Pancreas (tissue), 10 donors: ENCODE measurements around the gene SMURF1. TPM values are rescaled to one million over a fixed set of nuclear protein-coding genes. Genes with fewer than 3 reads are reported as not detected.

Source experiments
- ATAC-seq, 4 donors: fragments of 200-7000 bp; cut with Tn5 transposase; one replicate each; pipeline versions ENCODE4 v1.8.0 to v1.9.1; 2020; ENCODE audit warnings: mild to moderate bottlenecking in 4 of 4, moderate library complexity in 4 of 4
- DNase-seq, 6 donors: peaks; one replicate each; pipeline ENCODE4 v3.0.0-alpha.2; 2020
- FAIRE-seq: peaks from 2 replicates; lab custom pipeline; 2012; peaks lifted over from hg19 to GRCh38; lab: Jason Lieb, UNC
- H3K27ac ChIP-seq, 4 donors: fragments of 200-600 bp; sonication (generic); 1 replicate in 3 of 4; 2 replicates in 1 of 4; pipeline versions ENCODE4 v1.5.0 to v1.8.0; 2020
- H3K27me3 ChIP-seq, 4 donors: fragments of 200-600 bp; one replicate each; pipeline ENCODE4 v1.8.0; 2021
- H3K36me3 ChIP-seq, 3 donors: fragments of 200-600 bp; sonication (generic) in 1 of 3; one replicate each; pipeline versions ENCODE4 v1.5.0 to v1.8.0; 2020 to 2021
- H3K4me1 ChIP-seq, 3 donors: fragments of 200-600 bp; one replicate each; pipeline ENCODE4 v1.8.0; 2021
- H3K4me3 ChIP-seq, 4 donors: fragments of 200-600 bp; sonication (generic) in 2 of 4; one replicate each; pipeline versions ENCODE4 v1.5.0 to v1.8.0; 2020 to 2021
- H3K9me3 ChIP-seq, 4 donors: fragments of 200-600 bp; one replicate each; pipeline ENCODE4 v1.8.0; 2021
- CTCF ChIP-seq, 4 donors: fragments of 200-600 bp; sonication (generic) in 3 of 4; IDR thresholded peaks; one replicate each; pipeline versions ENCODE4 v1.5.0 to v1.8.0; 2021; ENCODE audit warnings: antibody characterized with exemption in 4 of 4
- WGBS, 2 donors: extraction: QIAGEN DNeasy Blood & Tissue Kit; methylation state at CpG; one replicate each; pipeline ENCODE4 v1.1.7; 2013; 5-methylcytosine and 5-hydroxymethylcytosine counted together
- intact Hi-C, 3 donors: fragments of 100-400 bp; cut with DNase I; formaldehyde crosslinking; loops; one replicate each; pipeline versions ENCODE4 v1.11.1 to v1.14.2; 2022
- polyA plus RNA-seq, 2 donors: library from polyadenylated mRNA; stranded (reverse); fragments of 200-250 nt; gene quantifications; one replicate each; pipeline ENCODE4 v1.2.3, GENCODE V29; 2013
- total RNA-seq, 6 donors: library from RNA; stranded (reverse); fragmentation: NEBNext Ultra II Directional in 4 of 6; extraction: Animal tissue kit (Norgen Biotek cat#: 25700) in 4 of 6; gene quantifications; one replicate each; pipeline versions ENCODE4 v1.2.1 to v1.2.4, GENCODE V29; 2021 to 2023
- donor health status: healthy with polysubstance abuse.
- donor health status: DM: no; HTN: no; CAD: no; lungs with moderate emphysema.
- donor health status: DM: no; HTN: no; CAD: no.
- donor health status: control.
- donor health status: control.
- donor health status: Bipolar disorder and iron deficiency.
- donor health status: DM: yes; HTN: yes; CAD: no.
- donor health status: DM: no; HTN: no; CAD: no.
- donor health status: DM: no; HTN: no; CAD: no.
- donor health status: DM: yes; HTN: yes; CAD: no.

SMURF1 gene
- total and polyA plus RNA-seq, 8 donors: 7.6 to 22.7 (median 14.1) TPM

- intact Hi-C loops: no loop called here
- FAIRE-seq (no peak), DNase-seq (no peak), ATAC-seq (no peak)
- no peak overlapping the region for H3K4me3 ChIP-seq
- no peaks in the 10 kb centered on the region for H3K36me3 ChIP-seq
- TF ChIP-seq CTCF (IDR thresholded peaks at IDR 0.05): no peak
- peaks cover 6 to 13% (median 12%) of the 10 kb centered on the region in 3 donors for H3K4me1 ChIP-seq
- 93 to 95% methylated on average over 10 of the region's 10 CpGs for WGBS, 2 donors
- no peaks in the 10 kb centered on the region for H3K9me3 ChIP-seq
- H3K27ac ChIP-seq: no peak overlapping the region
- no peaks in the 10 kb centered on the region for H3K27me3 ChIP-seq
Observed at GRCh38 chr7:99076615-99077014, 67.3 kb downstream of the SMURF1 start.

DNA sequence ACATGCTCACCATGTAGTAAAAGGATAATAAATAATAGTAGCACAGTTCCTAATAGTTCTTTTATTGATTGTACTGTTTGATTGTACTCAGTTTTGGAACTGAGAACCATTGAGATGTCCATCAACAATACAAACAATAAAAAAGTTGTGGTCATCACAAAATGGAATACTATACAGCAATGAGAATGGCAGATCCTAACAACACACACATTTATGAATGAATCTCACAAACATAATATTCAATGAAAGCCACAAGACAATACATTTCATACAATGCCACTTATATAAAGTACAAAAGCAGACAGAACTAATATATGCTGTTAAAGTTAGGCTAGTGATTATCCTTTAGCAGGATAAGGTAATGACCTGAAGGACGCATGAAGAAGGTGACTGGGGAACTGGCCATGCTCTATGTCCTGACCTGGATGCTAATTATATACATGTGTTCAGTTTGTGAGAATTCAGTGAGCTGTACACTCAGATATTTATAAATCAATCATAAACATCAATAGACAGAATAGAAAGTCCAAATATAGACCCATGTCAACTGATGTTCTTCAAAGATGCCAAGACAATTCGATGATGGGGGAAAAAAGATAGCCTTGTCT is 70.0 kb downstream of the SMURF1 start:
- ATAC-seq: no peak
- no peak overlapping the region for H3K4me3 ChIP-seq
- H3K36me3 ChIP-seq: no peaks in the 10 kb centered on the region
- FAIRE-seq: no peak
- H3K27me3 ChIP-seq: no peaks in the 10 kb centered on the region
- TF ChIP-seq CTCF (IDR thresholded peaks at IDR 0.05): no peak
- 87 to 89% methylated on average over 2 of the region's 2 CpGs for WGBS, 2 donors
- H3K27ac ChIP-seq: no peak overlapping the region
- H3K4me1 ChIP-seq: peaks cover 0 to 7% (median 5%) of the 10 kb centered on the region in 3 donors
- no peaks in the 10 kb centered on the region for H3K9me3 ChIP-seq
- intact Hi-C loops: no loop called here
- DNase-seq: no peak

DNA sequence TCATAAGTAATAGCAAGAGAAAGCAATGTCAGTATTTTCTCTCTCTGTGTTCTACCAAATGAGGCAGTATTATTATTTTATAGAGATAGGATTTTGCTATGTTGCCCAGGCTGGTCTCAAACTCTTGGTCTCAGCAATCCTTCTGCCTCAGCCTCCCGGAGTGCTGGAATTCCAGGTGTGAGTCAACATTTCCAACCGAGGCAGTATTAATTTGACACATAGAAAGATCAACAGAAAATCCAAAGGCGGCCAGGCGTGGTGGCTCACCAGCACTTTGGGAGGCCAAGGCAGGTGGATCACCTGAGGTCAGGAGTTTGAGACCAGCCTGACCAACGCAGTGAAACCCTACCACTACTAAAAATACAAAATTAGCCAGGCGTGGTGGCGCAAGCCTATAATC is 71.8 kb downstream of the SMURF1 start:
- Histone ChIP-seq H3K27ac (no peak overlapping the region), H3K27me3 (no peaks in the 10 kb centered on the region), H3K4me1 (peaks cover 0 to 7% (median 5%) of the 10 kb centered on the region in 3 donors), H3K36me3 (no peaks in the 10 kb centered on the region), H3K9me3 (no peaks in the 10 kb centered on the region), H3K4me3 (no peak overlapping the region)
- TF ChIP-seq CTCF (IDR thresholded peaks at IDR 0.05): no peak
- FAIRE-seq (no peak), ATAC-seq (no peak), DNase-seq (no peak)
- WGBS, 2 donors: 92 to 93% methylated on average over 7 of the region's 7 CpGs
- intact Hi-C loops: no loop called here

DNA sequence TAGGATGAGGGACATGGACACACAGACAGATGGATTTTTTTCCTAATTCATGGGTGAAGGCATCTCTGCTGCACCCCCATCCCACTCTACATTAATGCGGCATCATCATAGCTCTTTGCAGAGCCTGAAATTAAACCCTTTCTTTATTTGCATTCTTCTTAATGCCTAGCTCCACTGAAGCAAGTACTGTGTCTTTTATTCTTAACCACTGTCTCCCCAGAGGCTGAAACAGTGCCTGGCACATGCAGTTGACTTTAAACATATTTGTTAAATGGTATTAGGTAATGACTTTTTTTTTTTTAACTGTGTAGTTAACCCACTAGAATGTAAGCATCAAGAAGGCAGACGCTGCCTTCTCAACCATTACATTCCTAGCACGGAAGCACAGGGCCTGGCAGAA is 73.5 kb downstream of the SMURF1 start:
- no peak for ATAC-seq
- H3K27ac ChIP-seq: no peak overlapping the region
- WGBS, 2 donors: 91 to 92% methylated on average over 3 of the region's 3 CpGs
- H3K9me3 ChIP-seq: no peaks in the 10 kb centered on the region
- intact Hi-C loops: no loop called here
- FAIRE-seq: no peak
- no peaks in the 10 kb centered on the region for H3K36me3 ChIP-seq
- no peak overlapping the region for H3K4me3 ChIP-seq
- no peak for TF ChIP-seq CTCF (IDR thresholded peaks at IDR 0.05)
- peaks cover 0 to 7% (median 6%) of the 10 kb centered on the region in 3 donors for H3K4me1 ChIP-seq
- no peaks in the 10 kb centered on the region for H3K27me3 ChIP-seq
- no peak for DNase-seq

DNA sequence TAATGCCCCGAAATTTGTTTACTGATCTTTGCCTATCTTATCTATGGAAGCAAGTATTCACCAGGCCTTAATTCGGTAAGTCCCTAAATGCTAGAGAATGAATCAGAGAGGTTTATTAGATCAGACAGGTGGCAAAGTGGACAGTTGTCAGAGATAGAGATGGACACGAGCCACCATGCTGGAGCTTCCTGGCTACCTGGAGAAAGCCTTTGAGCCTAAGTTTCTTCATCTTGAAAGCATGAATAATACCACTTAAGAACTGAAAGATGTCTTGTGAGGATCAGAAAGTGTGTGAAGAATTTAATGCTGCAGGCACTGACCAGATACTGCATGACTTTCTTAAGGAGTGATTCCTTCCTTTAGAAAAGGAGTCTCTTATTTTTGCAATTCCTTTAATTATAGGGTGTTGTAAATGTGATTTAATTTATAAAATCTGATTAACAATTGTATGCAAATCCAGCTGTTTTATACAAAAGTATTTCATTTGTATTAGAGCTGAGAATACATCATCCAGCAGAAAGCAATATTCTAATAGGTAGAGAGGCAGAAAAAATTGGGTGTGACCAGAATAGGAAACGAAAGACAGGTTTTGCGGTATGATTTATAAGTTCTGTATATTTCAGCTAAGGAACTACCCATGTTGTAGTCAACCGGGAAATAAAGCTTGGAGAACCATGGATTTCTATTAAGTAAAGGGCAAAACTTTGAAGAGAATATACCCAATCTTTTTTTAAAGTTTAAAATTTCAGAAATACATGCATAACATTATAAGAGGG is 82.7 kb downstream of the SMURF1 start:
- Histone ChIP-seq H3K36me3 (peaks cover 0 to 6% (median 4%) of the 10 kb centered on the region in 3 donors), H3K4me3 (no peak overlapping the region), H3K27ac (no peak overlapping the region), H3K9me3 (no peaks in the 10 kb centered on the region), H3K27me3 (no peaks in the 10 kb centered on the region), H3K4me1 (peaks cover 0 to 6% (median 0%) of the 10 kb centered on the region in 3 donors)
- ATAC-seq (no peak), FAIRE-seq (no peak), DNase-seq (no peak)
- no peak for TF ChIP-seq CTCF (IDR thresholded peaks at IDR 0.05)
- 65 to 68% methylated on average over 6 of the region's 6 CpGs for WGBS, 2 donors
- intact Hi-C loops: no loop called here
